Raji (cell line): Measurements from ENCODE around the gene ZP4.

ENCODE experiments used
- POLR2A ChIP-seq: IDR thresholded peaks from 2 replicates; pipeline ENCODE4 v1.6.1; 2011; ENCODE audit warnings: low read depth, low read length, control low read depth; ENCODE audit not compliant: insufficient read depth

Gene ZP4

GRCh38 chr1:237891266-237891665 is 544 bp upstream of the ZP4 start:
- no peak for TF ChIP-seq POLR2A

GRCh38 chr1:237890416-237890815 is 306 bp downstream of the ZP4 start:
- TF ChIP-seq POLR2A: no peak

GRCh38 chr1:237888143-237888542 is 2.6 kb downstream of the ZP4 start:
- TF ChIP-seq POLR2A: no peak

GRCh38 chr1:237887542-237887941 is 3.2 kb downstream of the ZP4 start:
- no peak for TF ChIP-seq POLR2A

DNA sequence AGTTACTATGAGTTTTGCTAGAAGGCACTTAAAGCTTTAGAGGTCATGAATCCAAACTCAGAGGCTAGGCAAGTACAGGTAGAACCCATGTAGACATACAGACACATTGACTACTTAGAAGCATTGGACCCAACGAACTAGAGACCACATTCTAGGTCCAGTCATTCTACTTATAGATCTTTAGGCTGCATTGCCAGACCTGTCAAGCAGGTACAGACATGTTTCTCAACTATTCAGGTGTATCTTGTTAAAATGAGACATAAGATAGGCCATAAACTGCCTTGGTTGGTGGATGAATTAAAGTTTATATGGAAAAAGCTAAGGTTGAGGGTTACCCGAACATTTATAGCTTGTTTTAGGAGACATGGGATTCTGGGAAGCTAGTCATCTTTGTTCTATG is 6.5 kb downstream of the ZP4 start:
- no peak for TF ChIP-seq POLR2A

- TF ChIP-seq POLR2A: no peak
These were observed 11.5 kb downstream of the ZP4 start for GRCh38 chr1:237879195-237879594.

DNA sequence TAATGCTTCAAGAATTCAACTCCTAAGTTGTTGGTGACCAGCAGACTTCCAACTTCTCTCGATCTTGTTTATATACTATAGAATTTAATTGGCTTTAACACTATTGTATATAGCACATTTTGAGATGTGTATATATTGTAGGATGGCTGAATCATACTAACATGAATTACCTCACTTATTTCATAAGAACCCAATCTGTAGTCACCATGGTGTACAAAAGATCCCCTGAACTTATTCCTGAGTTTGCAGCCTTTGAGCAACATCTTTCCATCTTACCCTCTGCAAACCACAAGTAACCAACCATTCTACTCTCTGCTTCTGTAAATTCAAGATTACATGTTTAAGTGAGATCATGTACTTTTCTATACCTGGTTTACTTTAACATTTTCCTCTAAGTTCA is 12.3 kb downstream of the ZP4 start:
- TF ChIP-seq POLR2A: no peak

- TF ChIP-seq POLR2A: no peak
These were observed 13.1 kb downstream of the ZP4 start for GRCh38 chr1:237877631-237878030.

GRCh38 chr1:237875291-237875690 is 15.4 kb downstream of the ZP4 start:
- no peak for TF ChIP-seq POLR2A

GRCh38 chr1:237873487-237874211 is 17.1 kb downstream of the ZP4 start:
- no peak for TF ChIP-seq POLR2A

DNA sequence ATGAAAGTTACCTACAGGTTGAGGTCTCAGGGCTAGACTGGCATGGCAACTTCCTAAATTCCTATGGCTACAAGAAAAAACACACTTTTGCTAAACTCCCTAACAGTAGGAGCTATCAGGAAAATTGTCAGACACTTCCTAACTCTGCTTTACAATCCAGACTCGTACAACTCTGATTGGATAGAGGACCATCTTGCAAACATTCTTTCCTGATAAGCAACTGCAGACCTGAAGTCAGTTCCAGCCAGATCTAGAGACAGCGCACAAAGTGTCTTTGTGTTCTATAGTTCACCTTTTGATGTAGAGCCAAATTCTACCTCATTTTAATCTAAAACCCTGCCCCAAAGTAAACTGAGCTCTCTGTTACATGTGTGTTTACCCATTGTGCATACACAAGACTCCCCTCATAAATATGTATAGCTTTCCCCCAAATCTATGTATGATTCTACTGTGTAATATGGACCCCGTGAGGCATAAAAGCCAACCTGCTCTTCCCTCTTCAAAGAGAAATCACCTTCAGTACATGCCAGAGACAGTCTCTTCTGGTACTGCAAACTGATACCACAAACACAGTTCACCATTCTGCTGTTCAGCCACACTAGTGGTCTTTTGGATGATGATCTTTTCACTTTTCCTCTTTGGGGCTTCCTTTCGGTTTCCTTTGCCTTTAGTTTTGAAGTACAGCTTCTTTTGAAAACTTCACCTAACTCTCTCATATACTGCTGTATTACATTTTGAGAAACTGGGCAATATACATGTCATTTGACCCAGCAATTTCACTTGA is 21.7 kb downstream of the ZP4 start:
- no peak for TF ChIP-seq POLR2A

- no peak for TF ChIP-seq POLR2A
These were observed 23.3 kb downstream of the ZP4 start for GRCh38 chr1:237867380-237867888.

DNA sequence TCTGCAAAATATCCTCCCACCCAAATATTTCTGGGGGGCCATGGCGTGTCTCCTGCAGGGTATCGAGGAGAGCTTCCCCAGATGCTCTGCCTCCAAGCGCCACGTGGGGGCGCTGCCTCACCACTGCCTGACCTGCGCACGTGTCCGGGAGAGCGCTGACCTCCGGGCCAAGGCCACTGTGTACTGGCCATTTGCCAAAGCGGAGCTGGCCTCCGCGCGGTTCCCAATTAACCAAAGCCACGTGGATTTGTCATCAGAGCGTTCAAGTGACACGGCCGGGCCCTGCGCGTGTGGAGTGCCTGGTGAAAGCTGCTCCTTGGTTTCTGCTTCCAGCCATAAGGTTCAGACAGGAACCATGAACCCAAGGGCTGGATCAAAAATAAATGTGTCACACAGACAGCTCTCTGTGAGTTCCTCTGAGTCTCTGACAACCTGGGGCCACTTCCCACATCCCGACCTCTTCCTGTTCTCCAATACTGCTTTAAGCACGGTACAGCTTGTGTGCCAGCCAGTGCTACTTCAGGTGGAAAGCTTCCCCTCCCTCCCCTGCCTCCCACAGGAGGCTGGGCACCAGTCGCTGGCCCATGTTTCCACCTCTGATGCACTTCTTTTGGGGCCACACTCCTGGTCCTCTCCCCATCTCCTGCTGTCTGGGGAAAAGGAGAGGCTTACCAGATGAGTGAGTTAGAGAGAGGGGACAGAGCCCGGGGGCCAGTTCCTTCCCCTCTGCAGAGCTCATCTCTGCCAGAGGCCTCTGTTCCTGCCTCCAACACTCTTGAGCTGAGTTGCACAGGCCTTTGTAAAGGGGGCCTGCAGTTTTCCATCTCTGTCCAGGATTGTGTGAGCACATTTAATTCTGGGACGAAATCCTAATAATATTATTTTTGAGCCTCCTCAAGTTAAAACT is 26.1 kb downstream of the ZP4 start:
- TF ChIP-seq POLR2A: no peak

DNA sequence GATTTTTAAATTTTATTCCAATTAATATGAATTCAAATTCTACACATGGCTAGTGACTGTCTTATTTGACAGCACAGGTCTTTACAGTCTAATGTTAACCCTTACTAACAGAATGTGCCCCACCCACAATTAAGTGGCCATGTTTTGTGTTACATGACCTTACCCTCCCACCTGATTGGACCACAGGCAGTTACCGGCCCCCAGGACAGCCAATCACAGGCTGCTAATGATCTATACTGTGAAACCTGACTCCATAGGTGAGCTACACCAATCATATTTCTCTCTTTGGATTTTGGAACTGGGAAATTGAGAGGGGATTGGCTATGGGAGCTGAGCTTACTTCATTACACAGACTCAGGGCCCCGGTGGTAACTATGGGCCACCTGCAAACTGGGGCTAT is 27.5 kb downstream of the ZP4 start:
- no peak for TF ChIP-seq POLR2A

DNA sequence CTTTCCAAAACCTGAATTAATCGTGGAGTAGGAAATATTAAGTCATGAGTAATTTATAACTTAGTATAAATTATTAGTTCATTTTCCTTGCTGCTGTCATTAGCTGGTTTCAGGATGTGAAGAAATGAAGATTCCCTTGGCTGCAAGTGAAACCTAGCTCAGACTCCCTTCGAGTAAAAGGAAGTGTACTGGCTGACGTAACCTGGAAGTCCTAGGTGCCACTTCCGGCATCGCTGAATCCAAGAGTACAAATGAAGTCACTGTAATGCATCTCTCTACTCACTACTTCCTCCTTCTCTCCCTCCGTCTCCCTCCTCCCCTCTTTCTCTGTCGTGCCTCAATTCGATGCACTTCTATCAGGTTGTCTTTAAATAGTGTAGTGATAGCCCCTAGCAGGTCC is 28.8 kb downstream of the ZP4 start:
- no peak for TF ChIP-seq POLR2A
